ENCODE measurements around the gene SMPX. TPM values are rescaled to one million over a fixed set of nuclear protein-coding genes. Genes with fewer than 3 reads are reported as not detected.

Gene SMPX
- total RNA-seq, 1 experiment from 2014 or later: not detected

DNA sequence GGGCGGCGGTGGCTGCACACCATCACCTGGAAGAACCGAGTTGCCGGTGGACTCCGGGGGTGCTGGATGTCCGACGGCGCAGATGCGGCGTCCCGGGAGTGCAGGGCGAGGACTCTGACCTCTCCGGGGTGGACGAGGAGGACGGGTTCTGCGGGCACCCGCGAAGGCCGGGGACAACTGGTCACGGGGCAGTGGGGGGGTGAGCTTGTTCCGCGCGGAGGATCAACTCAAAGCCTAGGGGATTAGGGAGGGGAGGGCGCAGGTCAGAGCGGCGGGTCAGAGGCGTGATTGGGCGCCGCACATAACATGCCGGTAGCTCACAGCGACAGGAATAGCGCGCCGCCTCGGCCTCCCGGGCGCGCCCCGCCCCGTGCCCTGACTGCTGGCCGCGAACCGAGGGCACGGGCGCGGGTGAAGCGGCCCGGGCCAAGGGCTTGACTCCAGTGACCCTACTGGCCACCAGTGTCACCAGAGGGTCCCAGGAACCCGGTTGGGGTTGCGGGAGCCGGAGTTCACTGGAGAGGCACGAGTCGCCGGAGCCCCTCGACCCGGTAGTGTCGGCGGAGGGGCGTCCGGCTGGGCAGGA lies 99.7 kb downstream of the SMPX start, which contains the start of gene KLHL34:
Gene KLHL34, minus strand, starts transcription at position 179 of the 586 bp plus-strand sequence. CDS start 542 bp downstream, outside the sequence.
- no peak for DNase-seq (ENCODE audit: low spot score)

DNA sequence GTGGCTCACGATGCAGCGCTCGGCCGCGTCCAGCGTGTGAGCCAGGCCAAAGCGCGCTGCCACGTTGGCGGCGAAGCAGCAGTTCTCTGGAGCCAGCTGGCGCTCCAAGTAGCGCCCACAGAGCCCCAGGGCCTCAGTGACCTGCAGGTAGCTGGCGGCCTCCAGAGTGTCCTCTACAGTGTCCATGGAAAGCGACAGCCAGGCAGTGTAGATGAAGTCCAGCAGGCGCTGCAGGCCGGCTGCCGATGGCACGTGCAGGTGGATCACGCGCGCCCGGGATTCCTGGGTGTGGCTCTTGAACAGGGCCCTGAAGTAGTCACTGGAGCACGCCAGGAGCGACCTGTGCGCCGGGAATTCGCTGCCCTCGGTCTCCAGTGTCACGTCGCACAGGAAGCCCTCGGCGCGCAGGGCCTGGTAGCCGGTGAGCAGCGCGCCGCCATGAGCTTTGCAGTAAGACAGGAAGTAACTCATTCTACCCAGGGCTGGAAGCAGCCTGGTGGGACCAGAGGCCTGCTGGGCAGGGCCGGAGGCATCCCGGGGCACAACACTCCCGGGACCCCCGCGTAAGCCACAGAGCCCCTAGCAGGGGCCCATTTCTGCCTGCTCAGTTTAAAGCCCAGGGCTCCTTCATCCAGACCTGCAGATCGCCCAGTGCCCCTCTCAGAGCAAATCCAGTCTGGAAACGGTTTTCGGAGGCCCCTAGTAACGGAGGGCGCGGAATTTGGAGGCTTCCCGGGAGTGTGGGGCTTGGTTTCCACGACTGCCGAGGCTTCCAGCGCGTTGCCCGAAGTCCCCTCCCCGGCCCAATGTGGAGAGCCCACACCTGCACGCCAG lies 100.4 kb downstream of the SMPX start:
- DNase-seq (ENCODE audit: low spot score): no peak

DNA sequence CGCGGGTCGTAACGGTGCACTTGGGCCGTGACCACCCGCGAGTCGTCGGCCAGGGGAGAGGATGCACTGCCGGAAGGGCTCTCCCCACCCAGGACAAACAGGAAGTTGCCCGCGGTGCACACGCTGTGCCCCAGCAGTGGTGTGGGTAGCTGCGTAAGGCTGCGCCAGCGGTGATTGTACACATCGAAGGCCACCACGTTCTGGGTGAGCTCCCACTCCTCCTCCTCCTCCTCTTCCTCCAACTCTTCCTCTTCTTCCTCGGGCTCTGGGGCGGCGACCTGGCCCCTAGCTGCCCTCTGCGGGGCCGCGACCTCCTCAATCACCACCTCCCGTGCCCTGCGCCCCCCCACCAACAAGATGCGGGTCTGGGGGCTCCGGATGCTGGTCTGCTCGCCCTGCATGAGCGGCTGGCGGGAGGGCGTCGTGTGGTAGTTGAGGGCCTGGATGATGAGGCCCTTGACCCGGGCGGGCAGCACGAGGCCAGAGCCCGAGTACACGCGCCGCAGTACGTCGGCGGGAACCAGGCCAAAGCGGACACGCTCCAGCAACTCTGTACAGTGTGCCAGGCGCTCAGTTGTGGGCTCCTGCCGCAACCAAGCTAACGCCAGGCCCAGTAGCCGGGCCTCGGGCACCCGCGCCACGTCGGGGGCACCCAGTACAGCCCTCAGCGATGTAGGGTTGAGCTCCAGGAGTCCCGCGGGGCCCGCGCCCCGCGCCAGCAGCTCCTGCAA lies 101.2 kb downstream of the SMPX start:
- DNase-seq (ENCODE audit: low spot score): no peak

Other genes starting within 250 kb of the SMPX start
- gene KLHL34, start 99.8 kb downstream of the SMPX start, total RNA-seq (2014; rRNA removed; shearing (Covaris generic)): not detected in 2 replicates
- gene MBTPS2, start 81.5 kb upstream of the SMPX start, total RNA-seq (2014; rRNA removed; shearing (Covaris generic)): 1.7 and 3.7 TPM in 2 replicates
- gene YY2, start 97.9 kb upstream of the SMPX start, total RNA-seq (2014; rRNA removed; shearing (Covaris generic)): 1.1 and 2.0 TPM in 2 replicates
- 134 and 173 TPM in 2 replicates for gene SMS, start 182.6 kb upstream of the SMPX start, total RNA-seq (2014; rRNA removed; shearing (Covaris generic))

Data from HT-29 (cell line).